ENCODE data around the gene KDM6A.
"Not testable (repeated sequence)": the region's sequence is repeated elsewhere in the genome, so short reads cannot be mapped to it uniquely, and the experiment has no call there.

KDM6A gene

DNA sequence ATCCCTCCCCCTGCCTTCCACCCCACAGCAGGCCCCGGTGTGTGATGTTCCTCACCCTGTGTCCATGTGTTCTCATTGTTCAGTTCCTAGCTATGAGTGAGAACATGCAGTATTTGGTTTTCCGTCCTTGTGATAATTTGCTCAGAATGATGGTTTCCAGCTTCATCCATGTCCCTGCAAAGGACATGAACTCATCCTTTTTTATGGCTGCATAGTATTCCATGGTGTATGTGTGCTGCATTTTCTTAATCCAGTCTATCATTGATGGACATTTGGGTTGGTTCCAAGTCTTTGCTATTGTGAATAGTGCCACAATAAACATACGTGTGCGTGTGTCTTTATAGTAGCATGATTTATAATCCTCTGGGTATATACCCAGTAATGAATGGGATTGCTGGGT is 200.0 kb downstream of the KDM6A start:
- DNase-seq (ENCODE audit: low read depth in 2 of 3, low spot score in 2 of 3) = not testable (repeated sequence)

DNA sequence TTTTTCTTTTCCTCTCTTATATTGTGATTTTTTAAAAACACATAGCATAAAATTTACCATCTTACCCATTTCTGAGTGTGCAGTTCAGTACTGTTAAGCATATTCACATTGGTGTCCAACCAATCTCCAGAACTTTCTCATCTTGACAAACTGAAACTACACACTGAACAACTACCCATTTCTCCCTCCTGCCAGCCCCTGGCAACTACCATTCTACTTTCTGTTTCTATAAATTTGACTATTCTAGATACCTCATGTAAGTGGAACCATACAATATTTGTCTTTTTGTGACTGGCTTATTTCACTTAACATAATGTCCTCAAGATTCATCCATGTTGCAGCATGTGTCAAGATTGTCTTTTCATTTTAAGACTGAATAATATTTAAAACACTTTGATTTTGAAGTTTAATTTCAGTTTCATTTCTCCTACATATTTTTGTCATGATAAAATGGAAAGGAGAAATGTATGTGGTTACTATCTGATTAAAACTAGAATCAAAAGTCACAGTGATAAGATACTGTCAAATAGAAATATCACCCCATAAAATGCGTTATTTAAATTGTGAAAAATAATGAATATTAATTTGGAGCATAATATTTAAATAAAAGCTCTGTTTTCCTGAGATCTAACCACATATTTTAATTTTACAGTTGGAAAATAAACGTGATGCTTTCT is 204.9 kb downstream of the KDM6A start:
- DNase-seq (ENCODE audit: low read depth in 2 of 3, low spot score in 2 of 3) = no peak

DNA sequence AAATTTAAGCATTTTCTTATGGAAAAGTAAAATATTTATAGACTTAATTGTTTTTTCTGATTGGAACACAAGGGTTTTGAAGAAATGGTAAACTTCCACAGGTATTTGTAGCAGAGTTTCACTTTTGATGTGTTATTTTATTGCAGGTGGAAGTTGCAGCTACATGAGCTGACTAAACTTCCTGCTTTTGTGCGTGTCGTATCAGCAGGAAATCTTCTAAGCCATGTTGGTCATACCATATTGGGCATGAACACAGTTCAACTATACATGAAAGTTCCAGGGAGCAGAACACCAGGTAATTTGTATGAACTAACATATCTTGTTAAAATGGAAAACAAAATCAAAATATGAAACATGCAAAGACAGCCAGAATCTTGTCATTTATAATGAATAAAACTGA is 210.3 kb downstream of the KDM6A start:
- no peak for DNase-seq (ENCODE audit: low read depth in 2 of 3, low spot score in 2 of 3)

DNA sequence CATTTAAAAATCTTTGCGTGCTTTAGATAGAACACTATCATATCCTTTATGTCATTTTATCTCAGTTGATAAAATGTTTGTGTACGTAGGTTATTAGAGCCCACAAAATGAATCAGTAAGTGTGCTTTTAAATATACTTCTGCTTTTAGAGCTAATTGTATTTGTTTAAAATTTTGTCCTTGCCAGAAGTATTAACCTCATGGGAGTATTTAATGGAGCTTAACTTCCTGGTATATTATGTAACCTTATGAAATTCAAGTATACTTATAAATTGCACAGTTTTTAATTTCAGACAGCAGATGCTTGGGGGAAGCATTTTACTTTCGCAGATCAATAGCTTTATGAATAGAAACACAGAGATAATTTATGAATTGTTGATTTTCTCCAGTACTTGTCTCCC is 237.5 kb downstream of the KDM6A start:
- no peak for DNase-seq (ENCODE audit: low read depth in 2 of 3, low spot score in 2 of 3)

DNA sequence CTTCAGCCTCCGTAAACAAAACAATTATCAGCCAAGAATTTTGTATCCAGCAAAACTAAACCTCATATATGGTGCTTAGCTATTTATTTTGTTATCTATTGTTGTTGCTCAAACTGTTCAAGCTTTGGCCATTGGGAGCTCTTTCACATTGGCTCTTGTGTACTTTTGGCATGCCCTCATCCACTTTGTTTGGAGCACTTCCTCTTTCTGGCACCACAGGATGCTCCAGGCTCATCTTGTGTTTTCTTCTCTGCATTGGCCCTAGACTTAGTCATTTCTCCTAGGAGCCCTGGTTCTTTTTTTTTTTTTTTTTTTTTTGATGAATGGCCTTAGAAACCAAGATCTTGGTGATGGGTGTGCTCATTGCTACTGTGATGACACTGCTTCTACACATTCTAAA is 253.2 kb downstream of the KDM6A start:
- no peak for DNase-seq (ENCODE audit: low read depth in 2 of 3, low spot score in 2 of 3)

- no peak for DNase-seq (ENCODE audit: low read depth in 2 of 3, low spot score in 2 of 3)
These were observed 256.0 kb downstream of the KDM6A start for GRCh38 chrX:45128896-45129454.

GRCh38 chrX:45133465-45133864 is 260.5 kb downstream of the KDM6A start:
- DNase-seq (ENCODE audit: low read depth in 2 of 3, low spot score in 2 of 3) = no peak

- no peak for DNase-seq (ENCODE audit: low read depth in 2 of 3, low spot score in 2 of 3)
These were observed 261.3 kb downstream of the KDM6A start for GRCh38 chrX:45134315-45134731.

- DNase-seq (ENCODE audit: low read depth in 2 of 3, low spot score in 2 of 3) = no peak
These were observed 261.8 kb downstream of the KDM6A start for GRCh38 chrX:45134775-45135174.

GRCh38 chrX:45135391-45136075 is 262.5 kb downstream of the KDM6A start:
- not testable (repeated sequence) for DNase-seq (ENCODE audit: low read depth in 2 of 3, low spot score in 2 of 3)

DNA sequence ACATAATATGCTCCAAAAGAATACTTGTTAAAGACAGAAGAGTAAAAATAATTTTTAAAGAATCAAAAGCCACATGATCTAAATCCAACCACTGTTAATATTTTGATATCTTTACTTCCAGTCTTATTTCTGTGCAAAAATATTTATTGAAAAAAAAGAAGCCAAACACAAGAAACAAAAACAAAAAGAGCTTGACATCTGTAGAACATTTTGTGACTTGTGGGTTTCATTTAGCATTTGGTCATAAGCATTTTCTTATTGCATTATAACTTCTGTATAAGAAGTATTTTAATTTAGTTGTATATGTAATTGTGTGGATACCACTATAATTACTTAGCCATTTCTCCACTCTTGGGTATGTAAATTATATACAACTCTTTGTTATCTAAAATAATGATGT is 264.5 kb downstream of the KDM6A start:
- no peak for DNase-seq (ENCODE audit: low read depth in 2 of 3, low spot score in 2 of 3)

DNA sequence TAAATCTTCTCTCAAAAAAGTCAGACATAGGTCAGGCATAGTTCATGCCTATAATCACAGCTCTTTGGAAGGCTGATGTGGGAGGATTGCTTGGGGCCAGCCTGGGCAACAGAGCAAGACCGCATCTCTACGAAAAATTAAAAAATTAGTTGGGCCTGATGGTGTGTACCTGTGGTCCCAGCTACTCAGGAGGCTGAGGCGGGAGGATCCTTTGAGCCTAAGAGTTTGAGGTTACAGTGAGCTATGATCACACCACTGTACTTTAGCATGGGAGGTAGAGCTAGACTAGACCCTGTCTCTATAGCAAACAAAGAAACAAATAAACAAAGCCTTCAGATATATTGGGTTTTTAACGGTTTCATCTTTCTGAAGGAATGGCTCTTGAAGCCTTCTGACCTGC is 265.5 kb downstream of the KDM6A start:
- no peak for DNase-seq (ENCODE audit: low read depth in 2 of 3, low spot score in 2 of 3)

DNA sequence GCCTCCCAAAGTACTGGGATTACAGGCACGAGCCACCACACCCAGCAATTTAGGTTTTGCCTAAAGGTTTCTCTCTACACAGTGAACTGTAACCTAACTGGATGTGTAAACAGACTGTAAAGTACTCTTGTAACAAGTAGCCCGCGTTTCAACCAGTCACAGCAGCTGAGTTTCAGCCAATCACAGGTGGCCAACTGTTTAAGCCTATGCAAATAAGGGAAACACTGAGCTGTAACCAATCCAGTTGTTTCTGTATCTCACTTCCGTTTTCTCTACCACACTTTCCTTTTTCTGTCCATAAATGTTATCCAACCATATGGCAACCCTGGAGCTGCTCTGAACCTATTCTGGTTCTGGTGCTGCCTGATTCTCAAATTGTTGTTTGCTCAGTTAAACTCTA is 267.8 kb downstream of the KDM6A start:
- DNase-seq (ENCODE audit: low read depth in 2 of 3, low spot score in 2 of 3) = no peak

- no peak for DNase-seq (ENCODE audit: low read depth in 2 of 3, low spot score in 2 of 3)
These were observed 269.2 kb downstream of the KDM6A start for GRCh38 chrX:45142185-45142584.

DNA sequence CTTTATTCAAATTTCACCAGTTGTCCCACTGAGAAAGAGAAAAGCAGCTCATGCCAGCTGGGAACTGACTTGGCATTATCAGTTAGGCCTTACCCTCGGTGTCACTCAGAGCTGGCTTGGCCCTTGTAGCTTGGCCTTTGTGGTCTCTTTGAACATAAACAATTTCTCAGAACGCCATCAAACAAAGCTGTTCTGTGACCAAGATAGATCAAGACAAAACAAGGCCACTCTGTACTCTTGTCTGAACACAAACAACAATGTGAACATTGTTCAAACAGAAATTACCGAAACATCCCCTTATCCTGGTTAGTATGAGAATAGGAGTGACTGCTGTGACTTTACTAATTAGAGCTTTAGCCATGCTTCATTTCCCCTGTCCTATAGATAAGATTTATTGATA is 270.5 kb downstream of the KDM6A start:
- DNase-seq (ENCODE audit: low read depth in 2 of 3, low spot score in 2 of 3) = no peak

- DNase-seq (ENCODE audit: low read depth in 2 of 3, low spot score in 2 of 3) = no peak
These were observed 272.7 kb downstream of the KDM6A start for GRCh38 chrX:45145492-45146215.

- DNase-seq (ENCODE audit: low read depth in 2 of 3, low spot score in 2 of 3) = no peak
These were observed 277.8 kb downstream of the KDM6A start for GRCh38 chrX:45150821-45151220.

DNA sequence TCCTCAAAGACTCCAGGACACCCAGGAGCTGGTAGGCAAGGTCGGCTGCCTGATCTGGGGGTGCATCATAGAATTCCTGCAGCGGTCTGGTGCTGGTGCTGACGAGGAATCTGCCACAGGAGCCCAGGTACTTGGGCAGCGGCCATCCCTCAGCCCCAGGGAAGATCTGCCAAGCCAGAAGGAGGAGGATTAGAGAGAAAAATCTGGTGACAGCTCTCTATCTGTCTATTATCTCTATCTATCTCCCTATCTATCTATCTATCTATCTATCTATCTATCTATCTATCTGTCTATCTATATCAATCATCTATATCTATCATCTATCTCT is 281.0 kb downstream of the KDM6A start:
- no peak for DNase-seq (ENCODE audit: low read depth in 2 of 3, low spot score in 2 of 3)

GRCh38 chrX:45154462-45154861 is 281.5 kb downstream of the KDM6A start:
- no peak for DNase-seq (ENCODE audit: low read depth in 2 of 3, low spot score in 2 of 3)

DNA sequence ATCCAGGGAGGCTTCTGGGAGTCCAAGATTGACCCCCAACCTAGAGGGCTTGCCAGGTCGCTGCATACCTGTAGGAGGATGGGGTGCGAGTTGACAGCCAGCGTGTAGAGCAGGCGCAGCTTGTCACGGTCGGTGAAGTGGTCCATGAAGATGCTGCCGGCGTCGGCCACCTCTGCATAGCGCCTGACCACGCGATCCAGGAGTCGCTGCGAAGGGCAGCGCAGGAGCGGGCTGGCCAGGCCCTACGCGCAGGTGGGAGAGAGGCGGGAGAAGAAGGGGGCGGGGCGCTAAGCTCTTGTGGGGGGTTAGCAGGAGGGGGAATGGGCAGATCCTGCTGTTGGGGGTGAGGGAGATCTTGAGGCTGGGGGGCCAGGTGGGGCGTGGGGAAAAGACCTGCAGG is 284.7 kb downstream of the KDM6A start:
- no peak for DNase-seq (ENCODE audit: low read depth in 2 of 3, low spot score in 2 of 3)
